Activated T-helper 1 cell treated with Interleukin-2 at 50 U/mL for 16 hours (primary cell): ENCODE data around the gene TAS1R3.

ENCODE experiments used
- DNase-seq: peaks from one replicate; pipeline ENCODE4 v3.0.0-alpha.2; 2020; ENCODE audit warnings: low read depth

TAS1R3 gene

GRCh38 chr1:1295154-1295923 lies 35.7 kb upstream of the TAS1R3 start:
- DNase-seq: no peak

DNA sequence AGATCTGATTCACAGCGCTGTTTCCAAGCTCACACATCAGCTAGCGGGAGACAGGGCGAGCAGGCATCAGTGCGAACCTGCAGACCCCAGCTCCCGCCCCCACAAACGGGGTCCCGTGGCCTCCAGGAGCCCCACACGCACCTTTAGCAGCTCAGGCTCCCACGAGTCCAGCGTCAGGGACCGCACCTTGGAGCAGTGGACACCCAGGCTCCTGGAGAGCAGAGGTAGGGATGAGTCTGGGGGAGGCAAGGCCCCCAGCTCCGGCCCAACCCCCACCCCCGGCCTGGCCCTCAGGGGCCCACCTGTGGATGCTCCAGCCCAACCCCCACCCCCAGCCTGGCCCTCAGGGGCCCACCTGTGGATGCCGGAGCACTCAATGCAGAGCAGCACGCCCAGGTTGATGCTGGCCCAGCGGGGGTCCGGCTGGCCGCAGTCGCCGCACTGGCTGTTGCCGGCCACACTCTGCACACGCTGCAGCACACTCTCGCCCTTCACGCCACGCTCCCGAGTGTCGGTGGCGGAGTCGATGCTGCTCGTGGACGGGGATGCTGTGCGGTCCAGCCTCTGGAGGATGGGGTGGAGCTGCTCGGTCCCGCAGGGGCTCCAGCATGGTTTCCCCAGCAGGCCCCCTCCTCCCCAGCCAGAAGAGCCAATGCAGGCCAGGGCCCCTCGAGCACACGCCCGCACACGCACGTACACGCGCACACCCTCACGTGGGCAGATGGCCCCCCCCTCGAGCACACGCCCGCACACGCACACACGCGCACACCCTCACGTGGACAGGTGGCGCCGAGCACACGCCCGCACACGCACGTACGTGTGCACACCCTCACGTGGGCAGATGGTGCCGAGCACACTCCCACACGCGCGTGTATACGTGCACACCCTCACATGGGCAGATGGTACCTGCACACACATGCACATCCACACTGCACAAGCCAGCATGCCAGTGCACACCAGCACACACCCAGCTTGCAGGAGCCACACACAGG lies 34.7 kb upstream of the TAS1R3 start:
- no peak for DNase-seq

GRCh38 chr1:1297802-1298424 lies 33.2 kb upstream of the TAS1R3 start:
- DNase-seq: no peak

- no peak for DNase-seq
Measured at GRCh38 chr1:1298861-1299685, 32.0 kb upstream of the TAS1R3 start.

DNA sequence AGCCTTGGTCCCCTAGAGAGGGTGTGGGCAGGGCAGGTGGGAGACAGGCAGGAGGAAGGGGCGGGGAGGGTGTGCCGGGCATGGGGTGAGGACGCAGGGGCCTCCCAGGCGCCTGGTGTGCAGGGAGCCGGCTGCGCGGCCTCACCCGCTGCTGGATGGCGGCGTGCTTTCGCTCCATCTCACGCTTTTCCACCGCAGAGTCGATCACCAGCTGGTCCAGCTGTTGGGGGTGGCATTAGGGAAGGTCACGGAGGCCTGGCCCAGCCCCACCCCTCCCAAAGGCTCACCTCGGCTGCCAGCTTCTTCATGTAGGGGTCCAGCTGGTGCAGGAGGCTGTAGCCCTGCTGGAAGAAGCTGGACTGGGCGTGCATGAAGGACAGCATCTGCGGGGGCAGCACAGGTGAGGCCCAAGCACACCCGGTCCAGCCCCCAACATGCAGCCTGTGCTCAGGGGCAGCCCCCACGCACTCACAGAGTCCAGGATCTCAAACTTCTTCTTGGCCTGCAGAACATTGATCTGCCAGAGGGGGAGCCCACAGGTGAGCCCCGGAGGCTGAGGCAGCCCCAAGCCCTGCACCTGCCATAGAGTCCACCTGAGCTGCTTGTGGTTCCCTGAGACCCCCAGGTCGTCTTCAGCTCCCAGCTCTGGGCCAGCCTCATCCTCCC lies 31.3 kb upstream of the TAS1R3 start:
- DNase-seq: no peak

DNA sequence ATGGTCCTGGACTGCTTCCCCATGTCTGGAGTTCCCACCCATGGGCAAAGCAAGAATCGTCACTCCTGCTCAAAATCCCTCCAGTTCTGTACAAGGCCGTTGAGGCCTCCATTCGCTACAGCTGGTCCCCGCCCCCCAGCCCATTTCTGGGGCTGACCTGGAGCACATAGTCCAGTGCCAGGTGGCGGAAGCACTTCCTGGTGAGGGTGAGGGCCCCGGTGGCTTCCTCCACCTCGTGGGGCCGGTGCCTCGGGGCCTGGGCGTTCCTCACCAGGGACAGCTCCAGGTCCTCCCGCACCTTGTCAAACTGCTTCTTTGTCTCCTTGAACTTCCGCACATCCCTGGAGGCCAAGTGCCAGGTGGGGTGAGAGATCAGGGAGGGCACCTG lies 30.7 kb upstream of the TAS1R3 start:
- DNase-seq: no peak

DNA sequence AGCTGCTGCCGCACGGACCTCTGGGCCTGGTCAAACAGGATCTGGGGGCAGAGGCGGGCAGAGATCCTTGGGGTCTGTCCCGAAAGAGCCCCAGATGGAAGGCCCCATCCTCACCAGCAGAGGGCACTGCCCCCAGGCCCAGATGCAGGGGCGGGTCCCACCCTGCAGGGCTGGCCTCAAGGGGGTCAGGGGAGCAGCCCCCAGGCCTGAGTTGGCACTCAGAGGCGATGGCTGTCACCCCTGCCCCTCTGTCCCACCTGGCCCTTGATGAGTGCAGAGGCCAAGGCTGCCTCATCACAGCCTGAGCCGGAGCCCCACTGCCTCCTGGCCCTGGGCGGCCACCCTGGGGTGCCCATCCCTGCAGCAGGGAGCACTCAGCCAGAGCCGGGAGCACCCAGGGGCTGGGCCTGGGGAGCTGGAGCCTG lies 29.1 kb upstream of the TAS1R3 start:
- DNase-seq: no peak

DNA sequence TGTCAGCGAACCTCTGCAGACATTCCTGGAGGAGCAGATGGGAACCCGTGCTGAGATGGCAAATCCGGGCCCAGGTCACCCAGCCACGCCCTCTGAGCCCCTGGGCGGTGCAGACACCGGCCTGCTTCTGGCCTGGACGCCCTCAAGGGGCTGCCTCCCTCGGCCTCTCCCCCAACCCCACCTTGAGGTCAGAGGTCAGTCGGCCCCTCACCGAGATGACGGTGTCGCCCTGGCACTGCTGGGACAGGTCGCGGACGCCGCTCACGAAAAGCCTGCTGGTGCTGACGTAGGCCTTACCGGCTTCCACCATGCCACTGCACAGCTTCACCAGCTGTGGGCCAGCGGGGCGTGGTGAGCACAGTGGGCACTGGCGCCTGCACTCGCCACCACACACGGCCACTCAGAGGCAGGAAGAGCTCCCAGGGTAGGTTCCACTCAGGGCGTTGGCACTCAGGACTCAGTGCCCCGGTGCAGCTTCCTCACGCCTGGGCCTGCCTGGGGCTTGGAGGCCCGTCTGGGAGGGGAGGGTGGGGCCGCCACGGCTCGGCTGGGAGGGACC lies 28.1 kb upstream of the TAS1R3 start:
- DNase-seq: no peak

- no peak for DNase-seq
Measured at GRCh38 chr1:1303736-1304135, 27.3 kb upstream of the TAS1R3 start.

DNA sequence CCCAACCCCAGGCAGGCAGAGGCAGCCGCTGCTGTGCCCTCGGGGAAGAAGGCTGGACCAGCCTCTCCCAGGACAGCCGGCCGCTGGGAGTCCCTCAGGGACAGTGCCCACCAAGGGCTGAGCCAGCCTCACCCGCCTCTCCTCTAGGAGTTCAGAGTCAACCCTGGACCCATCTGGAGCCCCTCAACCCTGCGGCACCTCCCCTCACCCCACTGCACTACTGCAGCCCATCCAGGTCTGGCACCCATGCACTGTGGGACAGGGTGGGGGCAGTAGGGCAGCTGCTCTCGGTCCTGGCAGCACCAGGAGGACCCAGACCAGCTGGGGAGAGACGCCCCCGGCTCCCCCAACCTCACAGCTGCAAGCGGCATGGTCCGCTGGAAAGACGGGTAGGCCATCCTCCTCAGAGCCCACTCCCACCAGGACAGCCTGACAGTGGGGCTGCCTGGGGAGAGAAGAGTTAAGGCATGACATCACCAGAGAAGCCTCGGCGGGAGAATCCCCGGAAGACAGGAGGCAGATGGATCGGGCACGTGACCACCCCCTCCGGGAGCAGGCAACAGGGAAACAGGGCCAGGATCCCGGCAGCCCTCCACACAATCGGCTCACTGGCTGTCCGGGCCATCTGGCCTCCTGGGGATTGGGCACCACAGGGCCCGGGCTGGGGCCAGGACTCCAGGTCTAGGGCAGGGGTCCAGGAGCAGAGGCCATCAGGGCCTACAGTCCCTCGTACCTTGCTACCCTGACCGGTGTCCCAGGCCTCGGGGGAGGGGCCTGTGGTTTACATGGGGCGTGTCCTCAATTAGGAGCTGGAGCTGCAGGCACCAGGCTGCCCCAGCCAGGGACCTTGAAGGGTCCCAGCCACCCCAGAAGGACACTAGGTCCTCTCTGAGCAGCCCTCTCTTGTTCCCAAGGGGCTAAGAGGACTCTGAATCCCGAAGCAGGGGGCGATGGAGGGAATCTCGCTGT lies 26.5 kb upstream of the TAS1R3 start:
- DNase-seq: no peak

- DNase-seq: peak; percentile 62
Measured at GRCh38 chr1:1305300-1306069, 25.6 kb upstream of the TAS1R3 start.

DNA sequence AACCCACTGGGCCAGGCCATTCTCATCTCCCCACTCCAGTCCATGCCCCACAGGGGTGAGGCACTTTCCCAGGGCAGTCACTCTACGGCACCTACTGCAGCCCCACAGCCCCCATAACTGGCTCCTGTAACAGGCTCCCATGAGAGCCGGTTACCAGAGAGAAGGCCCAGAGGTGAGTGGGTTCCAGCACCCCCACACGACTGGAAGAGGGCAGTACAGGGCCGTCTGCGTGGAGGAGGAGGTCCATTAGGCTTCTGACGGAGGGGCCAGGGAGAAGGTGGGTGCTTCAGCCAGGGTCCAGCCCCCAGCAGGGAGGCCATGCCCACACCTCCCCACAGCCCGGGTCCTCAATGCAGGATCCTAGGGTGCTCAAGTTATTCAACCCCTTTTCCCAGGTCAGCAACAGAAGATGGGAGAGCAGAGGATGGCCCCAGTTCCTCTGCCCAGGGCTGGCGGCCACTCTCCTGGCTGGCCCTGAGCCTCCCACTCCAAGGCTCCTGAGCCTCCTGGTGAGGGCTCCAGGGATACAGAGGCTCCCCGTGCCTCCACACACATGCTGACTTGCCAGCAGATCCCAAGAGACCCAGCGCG lies 24.9 kb upstream of the TAS1R3 start:
- no peak for DNase-seq

DNA sequence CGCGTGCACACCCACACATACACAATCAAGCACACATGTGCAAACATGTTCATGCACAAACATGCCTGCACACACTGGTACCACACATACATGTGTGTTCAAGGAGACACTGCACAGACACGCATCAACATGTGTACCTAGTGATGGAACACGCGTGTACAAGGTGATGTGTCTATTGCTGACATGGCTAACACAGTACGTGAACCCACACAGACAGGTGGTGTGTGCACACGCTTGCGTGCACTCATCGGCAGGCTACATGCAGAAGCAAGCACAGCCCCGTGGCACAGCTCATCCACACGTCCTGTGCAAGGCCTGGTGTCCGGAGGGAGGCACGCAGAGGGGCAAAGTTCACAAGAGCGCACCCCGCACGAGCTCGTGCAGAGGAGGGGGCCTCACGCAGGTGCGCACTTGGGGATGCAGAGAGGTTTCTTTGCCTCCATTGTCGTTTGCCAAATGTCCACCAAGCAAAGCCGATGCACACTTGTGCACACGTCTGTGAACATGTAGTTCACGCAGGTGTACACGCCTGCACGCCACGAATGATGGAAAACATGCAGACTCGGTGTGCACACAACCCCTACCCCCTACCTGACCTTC lies 24.3 kb upstream of the TAS1R3 start:
- DNase-seq: no peak

- DNase-seq: no peak
Measured at GRCh38 chr1:1307261-1307922, 23.7 kb upstream of the TAS1R3 start.

DNA sequence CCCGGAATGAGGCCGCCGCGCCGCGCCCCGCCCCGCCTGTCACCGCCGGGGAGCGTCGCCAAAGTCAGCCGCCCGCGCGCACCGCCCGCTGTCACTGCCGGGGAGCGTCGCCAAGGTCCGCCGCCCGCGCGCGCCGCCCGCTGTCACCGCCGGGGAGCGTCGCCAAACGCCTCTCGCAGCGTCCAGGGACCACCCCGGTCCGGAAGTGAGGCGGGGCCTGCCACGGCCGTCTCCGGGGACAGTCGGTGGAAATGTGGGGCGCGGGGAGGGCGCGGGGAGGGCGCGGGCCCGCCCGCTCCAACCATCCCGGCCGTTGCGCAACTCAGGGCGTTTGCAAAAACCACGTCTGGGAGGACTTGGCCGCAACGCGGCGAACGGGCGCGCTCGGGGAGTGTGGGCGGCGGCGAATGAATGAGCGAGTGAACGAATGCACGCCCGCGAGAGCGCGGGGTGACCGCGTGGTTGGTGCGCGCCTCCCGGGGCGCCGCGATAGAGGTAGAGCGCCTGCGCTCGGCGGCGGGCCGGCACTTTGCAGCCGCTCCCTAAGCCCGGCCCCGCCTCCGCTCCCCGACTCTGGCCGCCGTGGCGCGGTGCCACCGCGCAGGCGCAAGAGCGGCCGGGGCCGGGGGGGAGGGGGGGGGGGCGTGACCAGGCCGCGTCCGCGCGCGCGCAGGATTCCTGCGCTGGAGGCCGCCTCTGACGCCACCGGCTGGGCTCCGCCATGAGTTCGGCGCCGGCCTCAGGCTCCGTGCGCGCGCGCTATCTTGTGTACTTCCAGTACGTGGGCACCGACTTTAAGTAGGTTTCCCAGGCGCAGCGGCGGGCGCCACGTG lies 22.9 kb upstream of the TAS1R3 start, which contains the start of the genes ACAP3 and PUSL1:
Gene ACAP3 (minus strand): TSS at position 8 of the 833 bp plus-strand sequence. CDS start 115 bp downstream, outside the sequence.
Gene PUSL1 (plus strand): TSS at position 675 of the 833 bp plus-strand sequence. CDS start 47 bp downstream, at position 722.
- DNase-seq: peak; percentile 84

DNA sequence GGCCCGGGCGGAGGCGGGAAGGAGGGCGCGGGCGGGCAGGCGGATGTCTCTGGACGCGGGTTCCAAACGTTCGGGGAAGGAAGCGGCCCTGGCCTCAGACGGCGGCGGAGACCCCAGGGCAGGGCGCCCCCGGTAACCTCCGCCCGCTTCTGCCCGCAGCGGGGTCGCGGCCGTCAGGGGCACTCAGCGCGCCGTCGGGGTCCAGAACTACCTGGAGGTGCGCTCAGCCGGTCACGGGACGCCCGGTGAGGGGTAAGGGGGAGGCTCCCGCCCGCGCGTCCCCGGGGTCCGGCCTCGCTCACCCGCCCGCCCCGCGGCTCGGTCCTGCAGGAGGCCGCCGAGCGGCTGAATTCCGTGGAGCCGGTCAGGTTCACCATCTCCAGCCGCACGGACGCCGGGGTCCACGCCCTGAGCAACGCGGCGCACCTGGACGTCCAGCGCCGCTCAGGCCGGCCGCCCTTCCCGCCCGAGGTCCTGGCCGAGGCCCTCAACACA lies 22.3 kb upstream of the TAS1R3 start:
- no peak for DNase-seq
